ENCODE results near the gene BMP6. TPM values are rescaled to one million over a fixed set of nuclear protein-coding genes. Genes with fewer than 3 reads are reported as not detected.

BMP6 gene
- total and polyA plus RNA-seq, 2 of the 4 experiments (the other 2 are of a cell fraction): 0.18 to 0.19 TPM

DNA sequence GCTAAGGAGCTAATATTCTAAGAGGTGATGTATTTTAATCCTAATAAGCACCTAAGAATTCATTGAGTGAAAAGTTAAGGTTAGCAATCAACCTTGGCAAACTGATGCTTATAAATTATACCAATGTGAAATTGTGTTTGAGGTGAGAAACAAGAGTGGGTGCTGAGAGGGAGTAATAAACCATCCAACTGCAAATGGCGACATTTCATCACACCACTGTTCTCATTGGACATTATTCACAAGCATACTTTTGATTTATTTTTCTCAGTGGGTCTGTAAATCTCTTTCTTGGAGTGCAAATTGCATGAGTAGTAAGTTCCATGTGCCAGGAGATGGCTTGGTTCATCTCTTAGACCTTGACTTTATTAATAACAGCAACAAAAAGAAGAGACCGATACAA lies 71.5 kb downstream of the BMP6 start:
- CTCF ChIA-PET: no interaction called here
- H3K4me1 ChIP-seq (ENCODE audit: control insufficient read depth, insufficient read depth, low read length): no peaks in the 10 kb centered on the region
- H4K5ac ChIP-seq (ENCODE audit: low read depth, low read length): no peak overlapping the region
- H2BK20ac ChIP-seq (ENCODE audit: low read depth, low read length): no peak overlapping the region
- no peak overlapping the region for H3K4ac ChIP-seq (ENCODE audit: low read depth, low read length)
- H4K91ac ChIP-seq (ENCODE audit: insufficient read depth, low read depth, low read length): no peak overlapping the region
- dilution Hi-C loops (cut with HindIII; ENCODE audit: low sequenced_read_pairs, unreplicated experiment): no loop called here
- H3K56ac ChIP-seq (ENCODE audit: extremely low read depth, insufficient read depth, low read length): no peak overlapping the region
- no peak overlapping the region for H3K14ac ChIP-seq (replicated peaks; ENCODE audit: low read depth, low read length)
- H2BK120ac ChIP-seq (ENCODE audit: low read depth, low read length): no peak overlapping the region
- H4K20me1 ChIP-seq (ENCODE audit: insufficient read depth, low read length): no peaks in the 10 kb centered on the region
- DNase-seq (no peak), ATAC-seq (ENCODE audit: low read depth) (no peak)
- H3K27ac ChIP-seq (ENCODE audit: insufficient read depth, low read length): no peak overlapping the region
- no peak overlapping the region for H3K4me2 ChIP-seq (ENCODE audit: low read depth, low read length)
- no peaks in the 10 kb centered on the region for H3K9me1 ChIP-seq (ENCODE audit: insufficient read depth, low read length)
- no peak overlapping the region for H3K9ac ChIP-seq (ENCODE audit: low read depth, low read length)
- H3K9me3 ChIP-seq (ENCODE audit: control insufficient read depth, insufficient read depth, low read length): no peaks in the 10 kb centered on the region
- H2BK15ac ChIP-seq (ENCODE audit: low read depth, low read length): no peak overlapping the region
- H3K18ac ChIP-seq (ENCODE audit: low read depth, low read length): no peak overlapping the region
- H2AK9ac ChIP-seq (replicated peaks; ENCODE audit: low read depth, low read length, poor library complexity): no peak overlapping the region
- no peak overlapping the region for H4K8ac ChIP-seq (ENCODE audit: low read depth in 2 of 2, low read length in 2 of 2)
- no peaks in the 10 kb centered on the region for H3K36me3 ChIP-seq (ENCODE audit: control insufficient read depth, insufficient read depth, low read length)
- no peak overlapping the region for H2AFZ ChIP-seq (replicated peaks; ENCODE audit: low read length, poor library complexity)
- TF ChIP-seq FOS (IDR thresholded peaks at IDR 0.05; ENCODE audit: low read depth, low read length) (no peak), MXI1 (IDR thresholded peaks at IDR 0.05; ENCODE audit: borderline replicate concordance, low read depth, low read length) (no peak), CHD1 (IDR thresholded peaks at IDR 0.05; ENCODE audit: low read depth, low read length) (no peak), BHLHE40 (IDR thresholded peaks at IDR 0.05; ENCODE audit: low read depth, low read length) (no peak), MAFK (IDR thresholded peaks at IDR 0.05; ENCODE audit: low read depth, low read length) (no peak), MAZ (IDR thresholded peaks at IDR 0.05; ENCODE audit: borderline replicate concordance, low read depth, low read length) (no peak), RFX5 (IDR thresholded peaks at IDR 0.05; ENCODE audit: low read depth, low read length) (no peak)
- TF ChIP-seq, protein P1, sequence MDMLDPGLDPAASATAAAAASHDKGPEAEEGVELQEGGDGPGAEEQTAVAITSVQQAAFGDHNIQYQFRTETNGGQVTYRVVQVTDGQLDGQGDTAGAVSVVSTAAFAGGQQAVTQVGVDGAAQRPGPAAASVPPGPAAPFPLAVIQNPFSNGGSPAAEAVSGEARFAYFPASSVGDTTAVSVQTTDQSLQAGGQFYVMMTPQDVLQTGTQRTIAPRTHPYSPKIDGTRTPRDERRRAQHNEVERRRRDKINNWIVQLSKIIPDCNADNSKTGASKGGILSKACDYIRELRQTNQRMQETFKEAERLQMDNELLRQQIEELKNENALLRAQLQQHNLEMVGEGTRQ (IDR thresholded peaks at IDR 0.05; ENCODE audit: low read depth, low read length): no peak
- H3K23ac ChIP-seq (ENCODE audit: low read depth, low read length): no peak overlapping the region
- in situ Hi-C loops (cut with MboI; ENCODE audit: low sequenced_read_pairs): no loop called here
- no peaks in the 10 kb centered on the region for H3K79me1 ChIP-seq (ENCODE audit: low read depth in 1 of 2, low read length in 2 of 2)
- POLR2A ChIA-PET (ENCODE audit: unreplicated experiment): no interaction called here
- no peak overlapping the region for H2BK5ac ChIP-seq (ENCODE audit: low read depth, low read length, poor library complexity, severe bottlenecking)
- intact Hi-C loops (cut with micrococcal nuclease): no loop called here
- no TSS peak for BruUV-seq (replicated peaks)
- no peak overlapping the region for H2AK5ac ChIP-seq (ENCODE audit: low read depth, low read length)
- H3K4me3 ChIP-seq (ENCODE audit: insufficient read depth, low read depth, low read length): no peak overlapping the region
- H3K27me3 ChIP-seq (ENCODE audit: control insufficient read depth, insufficient read depth, low read length): peaks cover 9% of the 10 kb centered on the region
- no CpG with 5 or more reads among the region's 2 CpGs for WGBS, 2 experiments (ENCODE audit: extremely low coverage in 2 of 2, insufficient read length in 1 of 2)
